WI38 (cell line): Measurements from ENCODE around the gene SENP1.

ENCODE experiments used
- H3K4me3 ChIP-seq: 2 replicates; pipeline ENCODE4 v1.5.1; 2011; ENCODE audit warnings: low read depth, mild to moderate bottlenecking, control low read depth, low read length
- CTCF ChIP-seq: IDR thresholded peaks from 2 replicates; pipeline ENCODE4 v1.5.1; 2012; ENCODE audit warnings: low read depth, mild to moderate bottlenecking, control low read depth, low read length

SENP1 gene

DNA sequence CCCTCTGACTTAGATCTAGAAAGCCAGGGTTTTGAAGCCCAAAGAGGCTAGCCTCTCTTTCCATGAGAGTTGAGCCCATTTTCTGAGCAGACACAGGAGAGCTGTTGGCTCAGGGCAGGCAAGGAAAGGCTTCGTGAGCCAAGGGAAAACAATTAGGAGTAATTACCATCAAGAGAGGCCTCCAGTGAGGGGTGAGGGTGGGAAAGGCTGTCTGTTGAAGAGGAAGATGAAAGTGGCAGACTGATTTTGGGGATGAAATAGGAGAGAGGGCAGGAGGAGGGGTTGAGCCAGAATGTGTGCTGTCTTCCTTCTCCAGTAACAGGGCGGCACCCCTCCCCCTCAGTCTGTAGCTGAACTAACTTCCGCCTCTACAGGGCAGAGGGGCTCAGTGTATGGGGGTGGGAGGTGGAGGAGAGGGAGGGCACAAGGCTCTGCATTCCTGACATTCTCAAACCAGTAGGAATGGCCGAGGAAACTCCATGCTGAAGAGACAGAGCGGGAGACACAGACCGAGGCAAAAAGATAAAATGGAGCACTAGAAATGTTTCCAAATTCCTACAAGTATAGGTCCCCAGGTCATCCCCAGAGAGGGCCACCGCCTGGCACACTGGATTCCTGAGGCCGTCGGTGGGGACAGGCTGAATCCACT is 68.5 kb downstream of the SENP1 start:
- no peak for TF ChIP-seq CTCF
- no peak overlapping the region for H3K4me3 ChIP-seq

DNA sequence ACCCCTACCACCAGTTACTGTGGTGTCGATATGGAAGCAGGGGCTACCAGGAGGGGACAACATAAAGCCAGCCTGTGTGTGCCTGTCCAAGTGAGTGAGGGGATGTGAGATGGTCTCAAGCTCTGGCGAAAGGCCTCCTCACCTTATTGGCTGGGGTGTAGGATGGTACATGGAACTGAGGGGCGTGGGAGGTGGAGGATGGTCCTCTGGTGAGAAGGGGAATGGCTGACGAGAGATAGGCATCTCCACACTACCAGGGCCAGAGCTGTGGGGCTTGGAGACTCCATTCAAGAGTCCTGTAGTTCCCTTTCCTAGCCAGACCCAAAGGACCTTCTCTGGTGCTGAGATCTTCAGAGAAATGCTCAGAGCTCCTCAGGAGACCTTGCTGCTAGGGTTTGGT is 69.1 kb downstream of the SENP1 start:
- TF ChIP-seq CTCF = no peak
- no peak overlapping the region for H3K4me3 ChIP-seq

DNA sequence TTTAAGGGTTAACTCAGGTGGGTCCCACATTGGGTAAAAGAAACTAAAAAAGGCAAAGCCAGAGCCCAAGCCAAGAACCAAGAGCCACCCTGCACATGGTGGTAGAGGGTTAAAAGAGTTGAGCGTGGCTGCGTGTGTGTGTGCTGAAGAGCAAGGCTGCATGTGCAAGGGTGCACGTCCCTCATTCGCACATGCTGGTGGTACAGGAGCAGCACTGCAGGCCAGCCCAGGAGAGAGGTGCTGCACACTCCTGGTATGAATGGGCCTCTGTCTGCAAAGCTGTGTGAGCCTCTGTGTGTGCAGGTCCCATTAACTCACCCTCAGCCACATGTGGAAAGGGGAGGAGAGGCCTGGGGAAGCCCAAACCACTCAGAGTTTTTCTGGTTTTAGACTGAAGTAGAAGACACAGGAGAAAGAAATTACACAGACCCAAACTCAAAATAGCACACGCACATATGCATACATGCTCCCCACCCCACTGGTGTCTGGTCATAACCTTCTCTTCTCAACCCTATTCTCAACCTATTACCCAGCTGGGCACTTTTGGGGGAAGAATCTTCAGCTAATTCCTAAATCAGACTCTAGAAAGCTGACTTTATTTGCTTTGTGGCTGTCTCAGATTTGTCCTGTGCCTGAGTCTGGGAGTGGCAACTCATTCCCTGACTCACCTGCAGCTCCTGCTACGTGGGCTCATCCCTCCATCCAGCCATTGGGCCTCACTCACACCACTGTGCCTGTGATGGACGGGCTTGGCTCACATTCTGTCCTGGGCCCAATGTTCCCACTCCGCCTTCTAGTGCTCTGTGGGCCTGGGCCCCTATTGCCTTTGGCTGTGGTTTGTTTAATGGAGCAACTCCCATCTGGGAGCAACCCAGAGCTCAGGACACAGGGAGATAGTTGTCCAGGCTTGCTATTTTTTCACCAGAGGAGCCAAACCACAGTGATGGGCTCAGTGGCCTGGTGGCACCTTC is 70.8 kb downstream of the SENP1 start:
- no peak for TF ChIP-seq CTCF
- no peak overlapping the region for H3K4me3 ChIP-seq

DNA sequence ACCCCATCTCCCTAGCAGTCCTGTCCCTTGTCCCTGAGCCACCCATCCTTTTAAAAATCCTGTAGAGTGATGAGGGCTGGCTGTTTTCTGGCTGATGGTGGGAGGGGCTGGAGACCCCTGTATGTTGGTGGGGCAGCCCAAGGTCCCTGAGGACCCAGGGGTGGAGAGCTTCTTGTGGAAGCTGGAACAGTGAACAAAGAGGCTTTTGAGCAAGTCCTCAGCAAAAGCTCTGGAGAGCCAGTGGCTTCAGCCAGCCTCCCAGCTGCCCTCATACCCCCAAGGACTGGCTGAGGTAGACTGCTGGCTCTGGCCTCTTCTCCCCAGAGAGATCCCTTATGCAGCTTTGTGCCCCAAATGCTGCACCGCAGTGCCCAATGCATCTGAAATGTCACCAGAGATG is 72.4 kb downstream of the SENP1 start:
- no peak for TF ChIP-seq CTCF
- H3K4me3 ChIP-seq = no peak overlapping the region

- TF ChIP-seq CTCF = no peak
- H3K4me3 ChIP-seq = no peak overlapping the region
These were observed 73.3 kb downstream of the SENP1 start for GRCh38 chr12:48032597-48032996.

DNA sequence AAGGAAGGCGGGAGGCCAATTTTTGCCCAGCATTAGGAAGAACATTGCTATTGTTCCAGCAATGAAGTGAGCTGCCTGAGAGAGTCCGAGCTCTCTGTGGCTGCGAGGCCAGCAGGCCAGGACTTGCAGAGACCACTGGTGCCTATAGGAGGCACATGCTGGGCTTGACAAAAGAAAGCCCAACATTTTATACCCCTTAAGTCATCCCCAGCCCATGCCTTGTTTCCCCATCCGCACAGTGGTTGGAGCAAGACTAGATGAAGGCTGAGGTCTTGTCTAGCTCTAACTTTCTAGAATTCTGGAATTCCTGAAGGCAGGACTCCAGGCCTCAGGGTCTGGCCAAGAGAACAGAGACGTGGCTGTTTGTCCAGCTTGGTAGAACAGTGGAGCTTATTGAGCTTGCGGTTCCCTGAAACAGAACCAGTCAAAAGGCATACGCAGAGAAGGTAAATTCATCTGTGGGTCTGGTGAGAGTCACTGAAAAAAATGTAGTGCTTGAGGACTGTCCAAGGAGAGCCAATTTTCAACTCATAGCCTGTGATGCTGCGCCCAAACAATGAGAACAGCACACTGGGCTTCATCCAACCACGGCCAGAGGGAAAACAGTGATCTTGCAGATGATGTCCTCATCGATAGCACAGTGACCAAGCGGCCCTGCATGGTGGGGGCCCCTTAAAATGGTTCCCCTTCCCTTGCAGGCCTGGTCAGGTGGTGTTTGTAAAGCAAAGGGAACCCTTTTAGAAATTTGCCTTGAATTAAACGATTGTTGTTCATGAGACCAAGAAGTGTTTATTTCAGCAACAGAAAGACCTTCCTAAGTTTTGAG is 74.5 kb downstream of the SENP1 start:
- no peak overlapping the region for H3K4me3 ChIP-seq
- TF ChIP-seq CTCF = no peak
